GM10847 (cell line): Measurements from ENCODE around the gene TELO2.

ENCODE experiments used
- POLR2A ChIP-seq: IDR thresholded peaks from 2 replicates; pipeline ENCODE4 v1.6.1; 2011; ENCODE audit not compliant: insufficient read length; ENCODE audit errors: extremely low read depth

TELO2 gene

DNA sequence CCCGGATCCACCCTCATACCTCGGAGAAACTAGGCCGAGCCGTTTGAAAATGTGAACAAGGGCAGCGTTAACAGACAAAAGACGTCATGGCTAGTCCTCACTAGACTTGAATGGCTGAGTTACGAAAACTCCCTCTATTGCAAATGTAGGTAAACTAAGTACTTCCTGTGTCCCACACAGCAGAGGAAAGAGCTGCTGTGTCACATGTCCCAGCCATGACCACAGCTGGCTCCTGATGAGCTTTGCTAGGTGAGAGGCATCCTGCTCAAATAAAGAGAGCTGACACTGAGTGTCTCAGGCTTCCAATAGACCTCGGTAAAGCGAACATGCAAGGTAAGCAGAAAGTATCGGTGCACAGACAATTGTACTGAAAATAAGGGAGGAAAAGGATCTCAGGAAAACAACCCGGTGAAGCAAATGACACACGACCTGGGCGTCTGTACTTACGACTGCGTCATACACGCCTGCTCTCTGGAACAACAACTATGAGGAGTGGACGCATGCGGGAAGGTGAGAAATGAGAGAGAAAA lies 66.4 kb downstream of the TELO2 start:
- no peak for TF ChIP-seq POLR2A
